K562 (cell line): ENCODE measurements around the gene SRRT. TPM values are rescaled to one million over a fixed set of nuclear protein-coding genes. Genes with fewer than 3 reads are reported as not detected.

Experiments
- CREM ChIP-seq: IDR thresholded peaks from 2 replicates; pipeline ENCODE4 v1.6.1; 2014; ENCODE audit warnings: antibody characterized with exemption, low read depth
- DPF2 ChIP-seq: fragments of 450-650 bp; IDR thresholded peaks from 2 replicates; pipeline ENCODE4 v1.6.1; 2016
- E2F6 ChIP-seq, 2 experiments: IDR thresholded peaks; 2 replicates each; pipeline ENCODE4 v1.6.1; 2011; ENCODE audit warnings: borderline replicate concordance in 1 of 2, control low read depth in 1 of 2, low read depth in 1 of 2, low read length in 1 of 2, mild to moderate bottlenecking in 1 of 2, mixed read lengths in 1 of 2, moderate library complexity in 1 of 2; ENCODE audit not compliant: insufficient read depth in 1 of 2, insufficient read length in 1 of 2, poor library complexity in 1 of 2, severe bottlenecking in 1 of 2; ENCODE audit errors: extremely low read depth in 1 of 2
- FOXK1 ChIP-seq: sonication (generic); formaldehyde crosslinking; IDR thresholded peaks from 2 replicates; pipeline ENCODE4 v1.8.0; 2022; ENCODE audit warnings: missing genetic modification reagents, mild to moderate bottlenecking, borderline replicate concordance
- FOXM1 ChIP-seq, 2 experiments: fragments of 450-650 bp in 1 of 2; sonication (generic) in 1 of 2; formaldehyde crosslinking in 1 of 2; IDR thresholded peaks; 2 replicates each; pipeline versions ENCODE4 v1.6.1 to v1.9.0; 2017 to 2022; ENCODE audit warnings: low read depth in 2 of 2, mild to moderate bottlenecking in 2 of 2, missing genetic modification reagents in 1 of 2, moderate library complexity in 1 of 2
- FOXP1 ChIP-seq: sonication (generic); formaldehyde crosslinking; IDR thresholded peaks from 2 replicates; pipeline ENCODE4 v1.8.0; 2022; ENCODE audit warnings: mild to moderate bottlenecking, missing genetic modification reagents
- GATAD2A ChIP-seq: fragments of 450-650 bp; IDR thresholded peaks from 2 replicates; pipeline ENCODE4 v1.6.1; 2017
- ID3 ChIP-seq, 2 experiments: fragments of 250-450 bp in 1 of 2; fragments of 450-650 bp in 1 of 2; sonication (Bioruptor Pico) in 1 of 2; IDR thresholded peaks; 2 replicates each; pipeline versions ENCODE4 v1.6.1 to v1.8.0; 2016 to 2021; ENCODE audit warnings: mild to moderate bottlenecking in 2 of 2, moderate library complexity in 2 of 2, missing compliant biosample characterization in 1 of 2, missing genetic modification characterization in 1 of 2
- KDM2B ChIP-seq: fragments of 250-450 bp; sonication (Bioruptor Pico); IDR thresholded peaks from 2 replicates; pipeline ENCODE4 v1.8.0; 2021; ENCODE audit warnings: mild to moderate bottlenecking, moderate library complexity
- MNT ChIP-seq, 2 experiments: fragments of 450-650 bp; conservative IDR thresholded peaks; 2 replicates each; pipeline ENCODE4 v1.6.1; 2017; ENCODE audit warnings: mild to moderate bottlenecking in 2 of 2, moderate library complexity in 2 of 2
- NCOR1 ChIP-seq: fragments of 450-650 bp; IDR thresholded peaks from 2 replicates; pipeline ENCODE4 v1.6.1; 2016; ENCODE audit warnings: mild to moderate bottlenecking, moderate library complexity
- TAL1 ChIP-seq: fragments of 450-650 bp; IDR thresholded peaks from 2 replicates; pipeline ENCODE4 v1.6.1; 2016; ENCODE audit warnings: mild to moderate bottlenecking
- TARDBP ChIP-seq: fragments of 450-650 bp; IDR thresholded peaks from 2 replicates; pipeline ENCODE4 v1.6.1; 2016
- TCF3 ChIP-seq: sonication (generic); formaldehyde crosslinking; IDR thresholded peaks from 2 replicates; pipeline ENCODE4 v1.4.0; 2020; ENCODE audit warnings: mild to moderate bottlenecking, missing genetic modification reagents
- TEAD1 ChIP-seq, 2 experiments: fragments of 450-650 bp in 1 of 2; sonication (generic) in 1 of 2; formaldehyde crosslinking; IDR thresholded peaks; 2 replicates each; pipeline versions ENCODE4 v1.4.0 to v1.8.0; 2020 to 2022; ENCODE audit warnings: mild to moderate bottlenecking in 2 of 2, missing genetic modification reagents in 1 of 2
- TFAP4 ChIP-seq: sonication (generic); formaldehyde crosslinking; IDR thresholded peaks from 2 replicates; pipeline ENCODE4 v1.8.0; 2022; ENCODE audit warnings: missing genetic modification reagents, mild to moderate bottlenecking, moderate library complexity, borderline replicate concordance
- ZNF274 ChIP-seq: IDR thresholded peaks from 2 replicates; pipeline ENCODE4 v1.6.1; 2011; ENCODE audit warnings: low read depth, mild to moderate bottlenecking, low read length, moderate library complexity, borderline replicate concordance
- ZNF347 ChIP-seq: fragments of 450-650 bp; formaldehyde crosslinking; IDR thresholded peaks from 2 replicates; pipeline ENCODE4 v1.4.0; 2020; ENCODE audit warnings: low read depth, mild to moderate bottlenecking, moderate library complexity
- ZNF354B ChIP-seq: fragments of 250-450 bp; sonication (Bioruptor Pico); IDR thresholded peaks from 2 replicates; pipeline ENCODE4 v1.4.0; 2020
- ZNF431 ChIP-seq: sonication (generic); formaldehyde crosslinking; IDR thresholded peaks from 2 replicates; pipeline ENCODE4 v1.8.0; 2022; ENCODE audit warnings: mild to moderate bottlenecking, missing genetic modification reagents
- ZNF583 ChIP-seq: fragments of 250-450 bp; sonication (Bioruptor Pico); IDR thresholded peaks from 2 replicates; pipeline ENCODE4 v1.4.0; 2020
- ZNF644 ChIP-seq: fragments of 200-800 bp; sonication (Bioruptor generic); IDR thresholded peaks from 2 replicates; pipeline ENCODE4 v1.6.1; 2016; ENCODE audit warnings: low read depth, missing genetic modification characterization, missing compliant biosample characterization
- ZSCAN32 ChIP-seq: fragments of 450-650 bp; formaldehyde crosslinking; IDR thresholded peaks from 2 replicates; pipeline ENCODE4 v1.4.0; 2020; ENCODE audit warnings: mild to moderate bottlenecking, moderate library complexity
- polyA plus RNA-seq, 8 experiments: library from polyadenylated mRNA; depleted of rRNA in 4 of 8; stranded (reverse) in 5 of 8; unstranded in 3 of 8; fragments of >200 nt; fragmentation: Nextera tagmentation in 2 of 8; fragmentation: Illumina TruSeq in 1 of 8; extraction: Ambion mirVana in 2 of 8; extraction: Trizol in 1 of 8; gene quantifications; 2 replicates each; pipeline versions ENCODE4 v1.2.1 to v1.2.3, GENCODE V29; 2011 to 2014; ENCODE audit warnings: inconsistent platforms in 1 of 8, missing spikeins in 1 of 8
- total RNA-seq, 7 experiments: library from RNA; depleted of rRNA in 6 of 7; stranded (reverse); fragments of >200 nt in 6 of 7; fragmentation: Illumina TruSeq in 2 of 7; extraction: Trizol in 2 of 7; gene quantifications; 2 replicates each; pipeline versions ENCODE4 v1.2.1 to v1.2.3, GENCODE V29; 2011 to 2021; ENCODE audit warnings: low replicate concordance in 1 of 7

SRRT gene
- total and polyA plus RNA-seq, 9 of the 15 experiments (the other 6 are each of a cell fraction or from before 2014, with no cell fraction given), result 10.3 to 263 (median 84.4) TPM

GRCh38 chr7:100827330-100828226 is 47.3 kb upstream of the SRRT start, which contains the start of gene EPHB4 (continued):
- TF ChIP-seq NCOR1 (no peak), KDM2B (CRISPR knock-in tag) (peak; percentile 87; the same call in 1 of the 2 replicates), MNT (conservative IDR thresholded peaks at IDR 0.05) (peak; percentile 77 to 86; a peak in 3 of 4 replicates), ZNF644 (tag) (peak; percentile 25; the same call in 1 of the 2 replicates), ZNF583 (0 out of 2 replicates have a peak, but pooled peaks have one; percentile 61), ZNF347 (CRISPR knock-in tag) (no peak), ZNF431 (CRISPR knock-in tag) (no peak), TARDBP (0 out of 2 replicates have a peak, but pooled peaks have one; percentile 51), GATAD2A (peak; percentile 75; the same call in 1 of the 2 replicates), ZNF274 (no peak), FOXM1 (IDR thresholded peaks at IDR 0.05; ENCODE audit: low read depth) (0 out of 2 replicates have a peak, but pooled peaks have one; percentile 39), FOXM1 (CRISPR knock-in tag; IDR thresholded peaks at IDR 0.05; ENCODE audit: low read depth) (0 out of 2 replicates have a peak, but pooled peaks have one; percentile 8), TFAP4 (peak; percentile 72; the same call in 1 of the 2 replicates), ID3 (CRISPR knock-in tag; IDR thresholded peaks at IDR 0.05) (no peak), ID3 (tag; IDR thresholded peaks at IDR 0.05) (0 out of 2 replicates have a peak, but pooled peaks have one; percentile 30), E2F6 (IDR thresholded peaks at IDR 0.05; ENCODE audit: borderline replicate concordance in 1 of 2, extremely low read depth in 1 of 2, insufficient read depth in 1 of 2, insufficient read length in 1 of 2, low read depth in 1 of 2, low read length in 1 of 2, poor library complexity in 1 of 2, severe bottlenecking in 1 of 2) (peak; percentile 2 to 29), DPF2 (peak; percentile 56), FOXP1 (CRISPR knock-in tag) (0 out of 2 replicates have a peak, but pooled peaks have one; percentile 26), TAL1 (no peak; the same call in 1 of the 2 replicates), ZSCAN32 (0 out of 2 replicates have a peak, but pooled peaks have one; percentile 22), TEAD1 (CRISPR knock-in tag; IDR thresholded peaks at IDR 0.05) (peak in 1 of 2 experiments; percentile 45; a peak in 1 of 4 replicates), FOXK1 (peak; percentile 82; the same call in 1 of the 2 replicates), TCF3 (CRISPR knock-in tag) (peak; percentile 43; the same call in 1 of the 2 replicates), CREM (peak; percentile 50; the same call in 1 of the 2 replicates), ZNF354B (0 out of 2 replicates have a peak, but pooled peaks have one; percentile 15)
